Measurements from ENCODE around the gene KIF4A.
"Not testable (repeated sequence)": the region's sequence is repeated elsewhere in the genome, so short reads cannot be mapped to it uniquely, and the experiment has no call there.

KIF4A gene

GRCh38 chrX:70289793-70290770 lies at the start of gene KIF4A, which contains the start of gene PDZD11:
Gene KIF4A (plus strand): TSS chrX:70290104. CDS start chrX:70290459, 355 bp downstream.
Gene PDZD11 (minus strand): TSS chrX:70289927. CDS start chrX:70289341, 586 bp downstream.
- DNase-seq (ENCODE audit: low read depth) = peak; percentile 69

- no peak for DNase-seq (ENCODE audit: low read depth)
Observed at GRCh38 chrX:70240751-70241150, 49.2 kb upstream of the KIF4A start.

- DNase-seq (ENCODE audit: low read depth) = no peak
Observed at GRCh38 chrX:70241501-70241900, 48.4 kb upstream of the KIF4A start.

DNA sequence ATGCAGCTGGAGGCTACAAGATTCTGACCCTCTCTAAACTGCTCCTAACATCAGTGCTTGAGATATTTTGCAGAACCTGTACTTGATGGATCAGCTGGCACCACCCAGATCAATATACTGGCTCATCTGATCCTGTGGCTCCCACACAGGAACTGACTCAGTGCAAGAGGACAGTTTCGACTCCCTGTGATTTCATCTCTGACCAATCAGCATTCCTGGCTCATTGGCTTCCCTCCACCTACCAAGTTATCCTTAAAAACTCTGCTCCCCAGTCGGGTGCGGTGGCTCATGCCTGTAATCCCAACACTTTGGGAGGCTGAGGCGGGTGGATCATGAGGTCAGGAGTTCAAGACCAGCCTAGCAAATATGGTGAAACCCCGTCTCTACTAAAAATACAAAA lies 46.3 kb upstream of the KIF4A start:
- DNase-seq (ENCODE audit: low read depth) = not testable (repeated sequence)

- DNase-seq (ENCODE audit: low read depth) = no peak
Observed at GRCh38 chrX:70244881-70245280, 45.0 kb upstream of the KIF4A start.

DNA sequence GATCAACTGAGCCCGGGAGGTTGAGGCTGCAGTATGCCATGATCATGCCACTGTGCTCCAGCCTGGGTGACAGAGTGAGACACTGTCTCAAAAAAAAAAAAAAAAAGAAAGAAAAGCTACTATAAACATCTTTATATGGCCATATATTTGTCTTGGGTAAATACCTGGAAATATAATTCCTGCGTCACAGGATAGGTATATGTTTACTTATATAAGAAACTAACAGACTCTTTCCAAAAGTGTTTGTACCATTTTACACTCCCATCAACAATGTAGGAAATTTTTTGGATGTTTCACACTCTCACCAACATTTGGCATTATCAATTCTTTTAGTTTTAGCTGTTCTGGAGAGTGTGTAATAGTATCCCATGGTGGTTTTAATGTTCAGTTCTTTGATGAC lies 42.7 kb upstream of the KIF4A start:
- DNase-seq (ENCODE audit: low read depth) = no peak

DNA sequence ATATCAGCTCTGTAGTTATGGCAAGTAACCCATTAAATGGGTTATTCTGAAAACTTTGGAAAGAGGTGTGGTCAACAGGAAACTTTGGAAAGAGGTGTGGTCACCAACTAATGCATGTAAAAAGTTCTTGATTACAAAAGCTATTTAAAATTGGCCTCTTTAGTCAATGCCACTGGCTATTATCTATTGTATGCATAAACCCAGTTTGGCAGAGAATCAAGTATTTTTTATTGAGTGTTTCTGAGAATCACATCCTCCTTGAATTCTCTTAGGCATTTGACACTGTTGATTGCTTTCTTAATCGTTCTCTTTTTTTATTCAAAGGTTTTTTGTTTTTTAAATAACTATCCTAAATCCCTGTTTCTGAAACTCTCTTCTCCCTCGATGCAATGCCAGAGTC lies 37.4 kb upstream of the KIF4A start:
- no peak for DNase-seq (ENCODE audit: low read depth)

DNA sequence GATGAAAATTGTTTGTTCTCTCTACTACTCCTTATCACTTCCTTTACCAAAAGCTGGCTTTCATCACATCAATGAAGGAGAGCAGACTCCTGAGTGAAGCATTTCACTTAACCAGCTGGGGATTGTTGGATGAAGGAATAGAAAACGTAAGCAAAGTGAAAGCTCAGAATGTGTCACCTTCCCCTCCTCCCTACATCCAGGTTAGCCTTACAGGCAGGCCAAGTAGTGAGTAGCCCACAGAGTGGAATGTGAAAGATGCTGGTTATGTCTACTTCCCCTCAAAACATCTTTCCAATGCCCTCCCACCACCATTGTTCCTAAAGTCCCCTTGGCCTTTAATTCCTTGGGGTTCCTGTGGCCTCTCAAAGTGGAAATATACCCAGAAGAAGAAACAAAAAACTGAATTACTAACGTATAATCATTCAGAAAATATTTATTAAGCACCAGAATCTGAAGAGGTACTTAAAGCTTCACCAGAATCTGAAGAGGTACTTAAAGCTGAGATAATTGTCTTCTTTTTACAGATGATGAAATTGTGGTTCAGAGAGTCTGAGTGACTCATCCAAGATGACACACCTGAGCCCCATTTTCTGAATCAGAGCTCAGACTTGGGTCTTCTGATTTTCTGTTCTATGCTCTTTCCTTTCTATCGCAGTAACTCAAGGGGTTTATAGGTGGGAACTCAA lies 36.4 kb upstream of the KIF4A start:
- DNase-seq (ENCODE audit: low read depth) = no peak

GRCh38 chrX:70254063-70254400 lies 35.9 kb upstream of the KIF4A start:
- no peak for DNase-seq (ENCODE audit: low read depth)

DNA sequence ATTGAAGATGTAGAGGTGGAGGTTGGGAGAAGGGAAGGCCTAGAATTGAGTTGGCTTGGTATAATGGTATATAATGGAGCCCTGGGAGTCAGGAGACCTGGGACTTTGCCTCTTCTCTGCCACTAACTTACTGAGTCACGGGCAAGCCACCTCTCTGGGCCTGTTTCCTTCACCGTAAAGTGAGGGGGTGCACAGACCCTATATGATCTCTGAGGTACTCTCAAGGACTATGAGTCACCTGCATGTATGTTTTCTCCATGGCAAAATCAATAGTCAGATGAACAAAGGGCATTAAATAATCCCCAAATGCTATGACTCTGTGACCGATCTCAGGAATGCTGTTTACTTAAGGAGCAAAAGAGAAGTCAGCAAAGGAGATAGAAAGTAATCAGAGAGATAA lies 35.0 kb upstream of the KIF4A start:
- no peak for DNase-seq (ENCODE audit: low read depth)

DNA sequence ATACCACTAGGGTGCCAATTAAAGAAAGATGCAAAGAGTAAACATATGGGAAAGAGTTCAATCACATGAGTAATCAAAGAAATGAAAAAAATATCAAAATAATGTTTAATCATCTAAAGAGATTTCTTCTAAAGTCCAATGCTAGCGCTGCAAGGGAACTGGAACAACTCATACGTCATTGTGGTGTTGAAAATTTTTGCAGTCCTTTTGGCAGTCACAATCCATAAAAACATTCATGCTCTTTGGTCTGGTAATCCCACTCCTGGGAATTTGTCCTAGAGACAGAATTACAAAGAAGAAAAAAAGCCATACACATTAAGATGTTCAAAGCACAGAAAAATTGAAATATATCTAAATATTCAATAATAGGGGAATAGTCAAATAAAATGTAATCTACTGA lies 34.5 kb upstream of the KIF4A start:
- no peak for DNase-seq (ENCODE audit: low read depth)

- DNase-seq (ENCODE audit: low read depth) = no peak
Observed at GRCh38 chrX:70257423-70258288, 32.2 kb upstream of the KIF4A start.

- DNase-seq (ENCODE audit: low read depth) = no peak
Observed at GRCh38 chrX:70260104-70260503, 29.8 kb upstream of the KIF4A start, which contains the start of gene P2RY4. Gene P2RY4 (minus strand): TSS chrX:70260204. CDS start chrX:70259624, 580 bp downstream.

- peak; percentile 13 for DNase-seq (ENCODE audit: low read depth)
Observed at GRCh38 chrX:70262952-70263567, 26.8 kb upstream of the KIF4A start.

DNA sequence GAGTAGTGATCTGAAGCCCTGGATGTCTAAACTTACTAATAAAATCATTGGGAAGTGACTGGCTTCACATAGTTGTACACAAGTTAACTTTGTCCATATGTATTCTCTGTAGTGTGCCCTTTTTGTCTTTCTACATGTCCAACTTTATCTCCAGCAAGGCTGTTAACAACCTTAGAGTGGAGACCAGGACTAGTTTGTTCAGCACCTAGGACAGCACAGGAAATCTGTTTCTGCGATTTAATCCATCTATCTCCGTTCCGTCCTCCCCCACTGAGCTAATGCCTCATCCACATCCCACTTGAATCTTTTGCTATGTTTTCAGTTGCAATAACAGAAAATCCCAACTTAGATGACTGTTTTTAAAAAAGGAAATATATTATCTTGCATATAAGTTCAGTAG lies 25.1 kb upstream of the KIF4A start:
- DNase-seq (ENCODE audit: low read depth) = no peak

GRCh38 chrX:70268034-70268433 lies 21.9 kb upstream of the KIF4A start, which contains the start of gene ARR3:
Gene ARR3 (plus strand): TSS chrX:70268334. CDS start chrX:70269386, 1,052 bp downstream.
- no peak for DNase-seq (ENCODE audit: low read depth)

- DNase-seq (ENCODE audit: low read depth) = not testable (repeated sequence)
Observed at GRCh38 chrX:70274029-70274428, 15.9 kb upstream of the KIF4A start.

- no peak for DNase-seq (ENCODE audit: low read depth)
Observed at GRCh38 chrX:70279081-70279480, 10.8 kb upstream of the KIF4A start.

- no peak for DNase-seq (ENCODE audit: low read depth)
Observed at GRCh38 chrX:70280573-70280972, 9.3 kb upstream of the KIF4A start.

- no peak for DNase-seq (ENCODE audit: low read depth)
Observed at GRCh38 chrX:70281951-70282350, 8.0 kb upstream of the KIF4A start, which contains the start of gene RAB41. Gene RAB41 (plus strand): TSS chrX:70282172. CDS start chrX:70282218, 46 bp downstream.

- no peak for DNase-seq (ENCODE audit: low read depth)
Observed at GRCh38 chrX:70289168-70289792, 624 bp upstream of the KIF4A start.

Measured in stimulated activated CD8-positive, alpha-beta memory T cell treated with anti-CD3 and anti-CD28 coated beads, Interleukin-4, amount 100 ng/mL, for 24 hours (primary cell).